GM12872 (cell line): ENCODE data around the gene MICAL2.

Source experiments
- TF ChIP-seq, protein P1 (sequence below): IDR thresholded peaks from 3 replicates; pipeline ENCODE4 v1.5.1; 2011; ENCODE audit warnings: low read depth, mild to moderate bottlenecking, low read length, moderate library complexity; ENCODE audit not compliant: insufficient read depth

The MICAL2 gene

DNA sequence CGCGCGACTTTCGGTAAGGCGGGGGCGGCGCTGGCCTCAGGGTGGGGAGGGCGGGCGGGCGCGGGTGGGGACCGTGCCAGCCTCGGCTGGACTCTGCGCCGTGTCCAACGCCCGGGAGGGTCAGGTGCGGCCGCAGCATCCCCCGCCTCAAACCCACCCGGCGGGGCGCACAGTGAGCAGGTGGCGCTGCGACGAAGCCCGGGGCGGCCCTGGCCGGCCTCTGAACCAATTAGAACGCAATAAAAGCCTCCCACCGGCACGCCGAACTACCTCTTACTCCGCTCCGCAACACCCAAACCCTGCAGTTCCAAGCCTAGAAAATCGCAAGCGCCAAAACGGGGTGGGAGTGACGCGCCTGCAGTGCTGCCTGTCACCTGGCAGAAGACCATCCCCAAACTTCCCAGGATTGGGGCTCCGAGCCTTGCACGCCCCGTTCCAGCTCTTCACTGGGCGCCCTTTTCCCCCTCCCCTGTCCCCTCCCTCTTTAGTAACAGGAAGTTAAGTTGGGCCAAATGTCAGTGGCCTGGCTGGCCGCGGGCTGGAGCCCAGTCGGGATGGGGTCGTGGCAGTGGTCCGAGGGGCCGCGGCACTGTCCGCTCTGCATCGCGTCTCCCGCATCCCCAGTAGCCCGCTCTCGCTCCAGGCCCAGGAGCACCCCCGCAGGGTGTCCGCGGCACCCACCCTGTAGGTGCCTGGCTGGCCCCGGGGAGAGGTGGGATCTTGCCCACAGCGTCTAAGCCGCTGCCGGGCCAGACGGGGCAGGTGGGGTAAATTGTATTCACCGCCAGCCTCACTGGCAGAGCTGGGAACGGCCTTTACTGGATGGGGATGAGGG lies 541 bp downstream of the MICAL2 start:
- TF ChIP-seq, protein P1, sequence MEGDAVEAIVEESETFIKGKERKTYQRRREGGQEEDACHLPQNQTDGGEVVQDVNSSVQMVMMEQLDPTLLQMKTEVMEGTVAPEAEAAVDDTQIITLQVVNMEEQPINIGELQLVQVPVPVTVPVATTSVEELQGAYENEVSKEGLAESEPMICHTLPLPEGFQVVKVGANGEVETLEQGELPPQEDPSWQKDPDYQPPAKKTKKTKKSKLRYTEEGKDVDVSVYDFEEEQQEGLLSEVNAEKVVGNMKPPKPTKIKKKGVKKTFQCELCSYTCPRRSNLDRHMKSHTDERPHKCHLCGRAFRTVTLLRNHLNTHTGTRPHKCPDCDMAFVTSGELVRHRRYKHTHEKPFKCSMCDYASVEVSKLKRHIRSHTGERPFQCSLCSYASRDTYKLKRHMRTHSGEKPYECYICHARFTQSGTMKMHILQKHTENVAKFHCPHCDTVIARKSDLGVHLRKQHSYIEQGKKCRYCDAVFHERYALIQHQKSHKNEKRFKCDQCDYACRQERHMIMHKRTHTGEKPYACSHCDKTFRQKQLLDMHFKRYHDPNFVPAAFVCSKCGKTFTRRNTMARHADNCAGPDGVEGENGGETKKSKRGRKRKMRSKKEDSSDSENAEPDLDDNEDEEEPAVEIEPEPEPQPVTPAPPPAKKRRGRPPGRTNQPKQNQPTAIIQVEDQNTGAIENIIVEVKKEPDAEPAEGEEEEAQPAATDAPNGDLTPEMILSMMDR, result no peak

DNA sequence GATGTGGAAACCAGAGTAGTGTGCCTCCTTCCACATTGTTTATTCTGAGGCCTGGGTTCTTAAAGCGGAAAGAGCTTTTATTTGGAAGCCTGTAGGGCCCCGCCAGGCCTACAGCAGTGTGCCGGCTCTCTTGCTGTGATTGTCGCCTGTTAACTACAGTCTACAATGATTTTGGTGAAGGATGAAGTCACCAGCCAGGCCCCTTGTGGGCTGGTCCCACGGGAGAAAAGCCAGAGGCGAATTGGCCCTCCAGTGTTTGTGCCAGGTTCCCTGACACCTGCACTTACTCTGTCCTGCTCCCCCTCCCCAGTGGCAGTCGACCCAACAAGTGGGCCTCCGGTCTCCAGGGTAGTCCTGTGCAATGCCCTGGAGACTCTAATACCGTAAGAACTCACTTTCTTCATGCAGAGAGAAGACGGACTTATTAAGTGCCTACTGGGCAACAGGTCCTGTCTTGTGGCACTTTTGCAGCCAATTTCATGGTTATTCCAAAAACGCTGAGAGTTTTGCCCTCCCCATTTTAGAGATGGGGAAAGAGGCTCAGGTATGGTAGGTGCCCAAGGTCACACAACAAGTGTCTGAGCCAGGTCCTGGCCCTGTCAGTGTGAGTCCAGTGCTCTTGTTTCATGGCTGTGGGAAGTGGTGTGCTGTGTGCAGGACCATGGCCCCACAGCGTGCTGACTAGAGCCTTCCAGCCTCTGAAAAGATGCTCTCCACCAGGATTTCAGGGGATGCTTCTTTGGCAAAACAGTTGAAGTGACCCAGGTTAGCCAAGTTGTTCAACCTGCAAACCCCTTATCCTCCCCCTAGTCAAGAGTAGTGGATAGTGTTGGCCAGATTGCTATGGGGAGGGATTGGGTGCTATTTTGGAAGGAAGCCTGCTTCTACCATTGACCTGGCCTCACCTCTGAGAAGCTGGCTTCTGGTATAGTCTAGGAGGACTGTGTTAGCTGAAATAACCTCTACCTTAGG lies 1.4 kb downstream of the MICAL2 start:
- TF ChIP-seq, protein P1, result no peak

DNA sequence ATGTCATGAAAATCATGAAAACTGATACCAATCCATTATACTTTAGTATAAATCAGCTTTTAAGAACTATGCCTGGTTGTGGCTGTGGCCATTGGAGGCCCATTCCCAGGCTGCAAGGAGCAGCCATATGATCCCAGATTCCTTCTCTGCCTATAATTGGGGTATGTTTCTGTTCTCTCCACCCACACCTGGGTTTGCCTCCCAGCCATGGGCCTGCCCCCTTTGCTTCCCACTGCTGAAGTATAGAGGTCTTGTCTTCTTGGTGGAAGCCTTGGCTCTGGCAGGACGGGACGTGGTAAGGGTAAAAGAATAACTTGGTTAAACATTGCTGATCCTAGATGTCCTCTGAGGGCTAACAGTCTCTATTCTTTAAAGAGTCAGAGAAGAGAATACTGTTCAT lies 2.4 kb downstream of the MICAL2 start:
- TF ChIP-seq, protein P1, result no peak

DNA sequence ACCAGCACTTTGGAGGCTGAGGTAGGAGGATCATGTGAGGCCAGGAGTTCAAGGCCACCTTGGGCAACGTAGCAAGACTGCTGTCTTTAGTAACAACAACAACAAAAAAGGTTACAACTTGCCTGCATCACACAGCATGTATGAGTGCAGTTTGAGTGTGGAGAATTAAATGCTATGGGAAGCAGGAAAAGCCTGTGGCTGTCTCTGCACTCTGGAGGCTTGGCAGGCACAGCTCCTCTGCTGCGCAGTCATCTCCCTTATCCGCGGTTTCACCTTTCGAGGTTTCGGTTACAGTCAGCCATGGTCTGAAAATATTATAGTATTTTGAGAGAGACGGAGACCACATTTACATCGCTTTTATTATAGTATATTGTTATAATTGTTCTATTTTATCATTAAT lies 2.9 kb downstream of the MICAL2 start:
- TF ChIP-seq, protein P1, result no peak

DNA sequence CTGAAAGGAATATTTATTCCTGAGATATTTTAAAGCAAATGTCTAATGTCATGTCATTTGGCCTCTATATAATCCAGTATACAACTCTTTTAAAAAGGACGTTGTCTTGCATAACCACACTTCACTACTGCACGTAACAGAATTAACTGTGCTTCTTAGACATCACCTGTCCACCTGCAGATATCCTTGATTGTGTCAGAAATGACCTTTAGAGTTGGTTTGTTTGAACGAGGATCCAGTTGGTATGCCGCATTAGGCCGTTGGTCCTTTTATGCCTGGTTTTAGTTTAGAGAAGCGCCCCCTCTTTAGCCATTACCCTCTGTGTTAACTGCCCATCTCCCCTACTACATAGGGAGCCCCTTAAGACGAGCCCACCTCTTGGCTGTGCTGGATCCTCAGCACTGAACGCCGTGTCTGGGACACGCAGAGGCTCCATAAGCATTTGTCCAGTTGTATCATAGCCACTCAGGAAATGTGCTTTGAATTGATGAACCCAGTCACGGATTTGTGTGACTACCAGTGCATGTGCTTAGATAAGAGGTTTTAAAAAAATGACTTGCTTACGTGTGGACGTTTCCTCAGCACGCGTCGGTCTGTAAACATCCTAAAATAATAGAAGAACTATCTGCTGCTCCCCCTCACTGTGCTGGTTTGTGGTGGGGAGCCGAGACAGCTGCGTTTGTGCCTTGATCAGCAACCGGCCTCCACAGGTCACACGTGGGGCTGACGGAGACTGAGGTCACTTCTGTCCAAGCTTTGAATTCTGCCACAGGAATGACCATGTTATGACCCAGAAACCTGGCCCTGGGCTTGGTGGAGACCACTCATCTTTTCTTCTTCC lies 4.0 kb downstream of the MICAL2 start:
- TF ChIP-seq, protein P1, result no peak

DNA sequence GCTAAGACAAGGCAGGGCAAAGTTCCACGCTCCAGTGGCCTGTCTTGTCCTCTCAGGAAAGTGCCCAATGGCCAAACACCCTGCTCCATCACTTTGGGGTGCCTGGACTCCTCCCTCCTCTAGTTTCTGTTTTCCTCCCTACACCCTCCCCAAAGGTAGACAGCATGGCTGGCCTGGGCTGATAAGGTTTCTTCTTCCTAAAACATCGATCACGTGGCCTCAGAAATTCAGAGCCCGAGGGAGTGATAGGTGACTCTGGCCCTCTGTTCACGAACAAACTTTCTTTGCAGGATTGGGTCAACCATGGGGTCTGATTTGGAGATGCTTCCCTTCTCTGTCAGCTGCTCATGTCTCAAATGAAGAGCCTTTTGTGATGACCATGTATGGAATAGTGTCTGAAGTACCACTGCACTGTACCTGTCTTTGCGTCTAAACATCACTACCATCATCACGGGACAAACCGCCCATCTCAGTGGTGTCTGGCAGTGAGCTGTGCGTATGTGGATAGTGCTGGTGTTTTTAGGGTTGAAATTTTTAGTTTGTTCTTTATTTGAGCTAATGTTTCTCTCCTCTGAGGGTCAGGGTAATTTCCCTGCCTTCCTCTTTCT lies 6.1 kb downstream of the MICAL2 start:
- TF ChIP-seq, protein P1, result no peak

DNA sequence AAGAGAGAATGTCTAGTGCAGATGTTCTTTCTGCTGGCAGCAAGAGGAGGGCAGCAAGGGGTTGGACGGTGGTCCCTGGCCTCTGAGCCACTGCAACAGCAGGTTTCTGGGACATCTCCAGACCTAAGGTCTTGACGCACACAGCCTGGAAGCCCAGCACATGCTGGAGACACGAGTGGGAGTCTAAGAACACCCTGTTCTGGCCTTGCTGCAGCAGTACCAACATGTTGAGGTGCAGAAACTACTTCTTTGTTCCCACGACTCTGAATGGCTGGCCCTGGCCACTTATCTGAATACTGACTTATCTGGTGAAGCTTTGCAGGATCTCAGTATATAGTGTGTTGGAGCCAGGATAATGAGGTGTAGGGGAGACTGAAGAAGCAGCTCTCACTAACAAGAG lies 6.8 kb downstream of the MICAL2 start:
- TF ChIP-seq, protein P1, result no peak
